PC-9 (cell line): ENCODE measurements around the gene APBA2. TPM values are rescaled to one million over a fixed set of nuclear protein-coding genes. Genes with fewer than 3 reads are reported as not detected.

Experiments used
- BruUV-seq: library from RNA; stranded (reverse); fragments of 400-500 nt; replicated peaks from 2 replicates; lab custom pipeline; 2021; lab: Mats Ljungman, UMichigan
- CTCF ChIA-PET: fragments of 300-600 bp; sonication (Branson Sonifier 250); formaldehyde crosslinking; loops from one replicate; lab custom pipeline; 2022; ENCODE audit warnings: antibody characterized with exemption; lab: Charles Lee
- POLR2A ChIA-PET: fragments of 300-600 bp; sonication (Branson Sonifier 250); formaldehyde crosslinking; loops from one replicate; lab custom pipeline; 2022; ENCODE audit warnings: antibody characterized with exemption; ENCODE audit not compliant: unreplicated experiment; lab: Charles Lee
- DNase-seq, 2 experiments: peaks; one replicate each; pipeline versions ENCODE4 v3.0.0 to v3.0.0-alpha.2; 2015 to 2022; ENCODE audit warnings: mixed read lengths in 1 of 2
- H2AFZ ChIP-seq: fragments of 200-600 bp; sonication (generic); 2 replicates; pipeline ENCODE4 v1.8.1; 2017; ENCODE audit warnings: antibody characterized with exemption
- H3F3A ChIP-seq: fragments of 200-600 bp; sonication (generic); 2 replicates; pipeline ENCODE4 v1.8.1; 2017; ENCODE audit warnings: antibody characterized with exemption, mild to moderate bottlenecking, low read depth; ENCODE audit not compliant: insufficient read depth
- H3K27ac ChIP-seq: fragments of 200-600 bp; sonication (generic); 2 replicates; pipeline ENCODE4 v1.6.1; 2016; ENCODE audit warnings: mixed run types
- H3K27me3 ChIP-seq: fragments of 200-600 bp; sonication (generic); 2 replicates; pipeline ENCODE4 v1.6.1; 2016; ENCODE audit warnings: low read depth, mixed run types; ENCODE audit not compliant: insufficient read depth
- H3K36me3 ChIP-seq: fragments of 200-600 bp; sonication (generic); 2 replicates; pipeline ENCODE4 v1.6.1; 2016; ENCODE audit warnings: low read depth, mixed run types
- H3K4me1 ChIP-seq: fragments of 200-600 bp; sonication (generic); replicated peaks from 2 replicates; pipeline ENCODE4 v1.6.1; 2016; ENCODE audit warnings: mixed run types; ENCODE audit not compliant: insufficient read depth
- H3K4me2 ChIP-seq: fragments of 200-600 bp; sonication (generic); 2 replicates; pipeline ENCODE4 v1.6.1; 2017; ENCODE audit warnings: mixed run types
- H3K4me3 ChIP-seq: fragments of 200-600 bp; sonication (generic); 2 replicates; pipeline ENCODE4 v1.6.1; 2016; ENCODE audit warnings: mixed run types
- H3K79me2 ChIP-seq: fragments of 200-600 bp; sonication (generic); 2 replicates; pipeline ENCODE4 v1.6.1; 2017; ENCODE audit warnings: low read depth, mixed run types
- H3K9me2 ChIP-seq: fragments of 200-600 bp; sonication (generic); 2 replicates; pipeline ENCODE4 v1.8.1; 2017; ENCODE audit warnings: mild to moderate bottlenecking; ENCODE audit not compliant: insufficient read depth
- H3K9me3 ChIP-seq: fragments of 200-600 bp; sonication (generic); 2 replicates; pipeline ENCODE4 v1.8.1; 2016; ENCODE audit warnings: low read depth; ENCODE audit not compliant: insufficient read depth
- H4K20me1 ChIP-seq: fragments of 200-600 bp; sonication (generic); 2 replicates; pipeline ENCODE4 v1.8.1; 2017; ENCODE audit not compliant: insufficient read depth
- EZH2 ChIP-seq: fragments of 200-600 bp; sonication (generic); IDR thresholded peaks from 2 replicates; pipeline ENCODE4 v1.8.0; 2017; ENCODE audit warnings: antibody characterized with exemption, low read depth
- intact Hi-C: fragments of 100-400 bp; cut with micrococcal nuclease; formaldehyde crosslinking; loops from one replicate; pipeline ENCODE4 v1.10.0; 2022; ENCODE audit not compliant: unreplicated experiment
- total RNA-seq: library from RNA; stranded (reverse); gene quantifications from 2 replicates; pipeline ENCODE4 v1.2.3, GENCODE V29; 2021
- TF ChIP-seq, protein P1 (sequence below): fragments of 200-600 bp; sonication (generic); conservative IDR thresholded peaks from 2 replicates; pipeline ENCODE4 v1.6.1; 2017; ENCODE audit warnings: mixed run types, antibody characterized with exemption, mild to moderate bottlenecking, moderate library complexity

Gene APBA2
- total RNA-seq, 1 experiment from 2014 or later, result not detected

DNA sequence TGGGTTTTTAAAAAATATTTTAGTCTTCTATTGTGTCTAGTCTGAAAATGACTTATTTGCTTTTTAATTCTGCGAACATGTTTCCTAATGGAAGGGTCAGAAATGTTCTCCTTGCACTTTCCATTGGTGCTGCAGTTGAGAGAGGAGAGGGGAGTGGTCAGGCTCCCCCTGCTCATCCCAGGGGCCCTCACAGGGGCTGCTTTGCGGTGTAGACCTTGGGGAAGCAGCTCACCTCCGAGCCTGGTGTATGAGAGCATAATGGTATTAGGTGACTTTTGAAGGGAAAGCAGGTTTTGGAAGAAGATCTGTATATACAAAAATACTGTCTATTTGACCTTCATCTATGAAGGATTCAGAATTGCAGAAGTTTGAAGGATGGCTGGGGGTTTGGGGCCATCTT, 28.3 kb downstream of the APBA2 start:
- no peaks in the 10 kb centered on the region for H3K9me3 ChIP-seq
- CTCF ChIA-PET, result no interaction called here
- H3F3A ChIP-seq, result no peaks in the 10 kb centered on the region
- no peak for TF ChIP-seq EZH2
- TF ChIP-seq, protein P1, sequence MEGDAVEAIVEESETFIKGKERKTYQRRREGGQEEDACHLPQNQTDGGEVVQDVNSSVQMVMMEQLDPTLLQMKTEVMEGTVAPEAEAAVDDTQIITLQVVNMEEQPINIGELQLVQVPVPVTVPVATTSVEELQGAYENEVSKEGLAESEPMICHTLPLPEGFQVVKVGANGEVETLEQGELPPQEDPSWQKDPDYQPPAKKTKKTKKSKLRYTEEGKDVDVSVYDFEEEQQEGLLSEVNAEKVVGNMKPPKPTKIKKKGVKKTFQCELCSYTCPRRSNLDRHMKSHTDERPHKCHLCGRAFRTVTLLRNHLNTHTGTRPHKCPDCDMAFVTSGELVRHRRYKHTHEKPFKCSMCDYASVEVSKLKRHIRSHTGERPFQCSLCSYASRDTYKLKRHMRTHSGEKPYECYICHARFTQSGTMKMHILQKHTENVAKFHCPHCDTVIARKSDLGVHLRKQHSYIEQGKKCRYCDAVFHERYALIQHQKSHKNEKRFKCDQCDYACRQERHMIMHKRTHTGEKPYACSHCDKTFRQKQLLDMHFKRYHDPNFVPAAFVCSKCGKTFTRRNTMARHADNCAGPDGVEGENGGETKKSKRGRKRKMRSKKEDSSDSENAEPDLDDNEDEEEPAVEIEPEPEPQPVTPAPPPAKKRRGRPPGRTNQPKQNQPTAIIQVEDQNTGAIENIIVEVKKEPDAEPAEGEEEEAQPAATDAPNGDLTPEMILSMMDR, result no peak
- no peaks in the 10 kb centered on the region for H4K20me1 ChIP-seq
- H3K27me3 ChIP-seq, result peaks cover 30% of the 10 kb centered on the region
- H3K4me3 ChIP-seq, result no peak overlapping the region
- no TSS peak for BruUV-seq
- no peak overlapping the region for H3K27ac ChIP-seq
- intact Hi-C loops, result no loop called here
- H3K9me2 ChIP-seq, result no peaks in the 10 kb centered on the region
- no peaks in the 10 kb centered on the region for H3K79me2 ChIP-seq
- H3K4me1 ChIP-seq, result no peaks in the 10 kb centered on the region
- H2AFZ ChIP-seq, result no peak overlapping the region
- H3K36me3 ChIP-seq, result no peaks in the 10 kb centered on the region
- POLR2A ChIA-PET, result no interaction called here
- H3K4me2 ChIP-seq, result no peak overlapping the region
- DNase-seq, result no peak

DNA sequence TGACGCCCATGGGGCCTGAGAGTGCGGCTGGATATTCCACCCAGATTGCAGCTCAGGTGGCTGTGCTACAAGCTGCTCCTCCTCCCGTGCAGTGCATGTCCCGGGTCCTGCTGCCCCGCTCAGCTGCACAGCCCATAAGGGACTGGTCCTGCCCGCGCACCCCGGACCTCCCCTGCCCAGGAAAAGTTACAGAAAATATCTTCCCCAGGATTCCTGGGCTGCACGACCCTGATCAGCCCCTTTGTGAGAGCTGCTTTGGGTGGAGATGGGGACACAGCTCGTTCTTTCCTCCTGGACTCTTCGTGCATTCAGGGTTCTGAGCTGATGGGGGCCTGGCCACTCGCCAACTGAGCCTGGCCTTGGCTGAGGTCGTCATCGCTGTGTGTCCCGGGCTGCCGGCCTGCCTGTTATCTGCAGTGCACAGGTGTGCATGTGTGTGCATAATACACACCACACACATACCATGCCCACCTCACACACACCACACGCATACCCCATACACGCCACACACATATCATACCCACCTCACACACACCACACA, 28.8 kb downstream of the APBA2 start:
- Histone ChIP-seq H3K4me3 (no peak overlapping the region), H4K20me1 (no peaks in the 10 kb centered on the region), H3K36me3 (no peaks in the 10 kb centered on the region), H3K9me3 (no peaks in the 10 kb centered on the region), H2AFZ (no peak overlapping the region), H3K27ac (no peak overlapping the region), H3K9me2 (no peaks in the 10 kb centered on the region), H3K27me3 (peaks cover 24% of the 10 kb centered on the region), H3K79me2 (no peaks in the 10 kb centered on the region), H3K4me1 (no peaks in the 10 kb centered on the region), H3F3A (no peaks in the 10 kb centered on the region), H3K4me2 (no peak overlapping the region)
- TF ChIP-seq EZH2, result no peak
- TF ChIP-seq, protein P1, result no peak
- CTCF ChIA-PET, result no interaction called here
- intact Hi-C loops, result no loop called here
- BruUV-seq, result no TSS peak
- POLR2A ChIA-PET, result no interaction called here
- DNase-seq, result no peak

DNA sequence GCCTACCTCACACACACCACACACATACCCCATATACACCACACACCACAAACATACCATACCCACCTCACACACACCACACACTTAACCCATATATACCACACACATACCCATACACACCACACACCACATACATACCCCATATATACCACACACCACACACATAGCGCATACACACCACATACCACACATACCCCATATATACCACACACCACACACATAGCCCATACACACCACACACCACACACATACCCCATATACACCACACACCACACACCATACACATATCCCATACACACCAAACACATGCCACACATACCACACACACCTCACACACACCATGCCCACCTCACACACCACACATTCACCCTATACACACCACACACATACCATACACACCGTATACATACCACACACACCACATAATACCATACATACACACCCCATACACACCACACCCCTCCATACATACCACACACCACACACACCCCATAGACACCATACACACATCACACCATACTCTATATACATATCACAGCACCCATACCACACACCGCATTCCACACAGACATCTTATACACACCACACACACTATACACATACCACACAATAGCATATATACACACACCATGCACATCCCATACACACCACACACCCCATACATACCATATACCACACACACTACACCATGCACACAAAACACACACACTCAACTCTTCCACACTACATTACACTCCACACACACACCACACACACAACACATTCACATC, 29.5 kb downstream of the APBA2 start:
- Histone ChIP-seq H4K20me1 (no peaks in the 10 kb centered on the region), H3K27ac (no peak overlapping the region), H2AFZ (no peak overlapping the region), H3F3A (no peaks in the 10 kb centered on the region), H3K4me1 (no peaks in the 10 kb centered on the region), H3K4me2 (no peak overlapping the region), H3K27me3 (peaks cover 22% of the 10 kb centered on the region; the same call in 1 of the 2 replicates), H3K9me3 (no peaks in the 10 kb centered on the region), H3K79me2 (no peaks in the 10 kb centered on the region), H3K9me2 (no peaks in the 10 kb centered on the region), H3K4me3 (no peak overlapping the region), H3K36me3 (no peaks in the 10 kb centered on the region)
- ChIA-PET POLR2A (no interaction called here), CTCF (no interaction called here)
- no TSS peak for BruUV-seq
- no peak for DNase-seq
- TF ChIP-seq, protein P1, result no peak
- intact Hi-C loops, result no loop called here
